K562 (cell line): ENCODE results near the gene HK1. TPM values are rescaled to one million over a fixed set of nuclear protein-coding genes. Genes with fewer than 3 reads are reported as not detected.
A peak's percentile ranks its signal among the peaks of the same experiment; 100 is the strongest.

Experiments
- ARID1B ChIP-seq: fragments of 450-650 bp; IDR thresholded peaks from 2 replicates; pipeline ENCODE4 v1.6.1; 2016; ENCODE audit warnings: antibody characterized with exemption, mild to moderate bottlenecking, inconsistent platforms
- COPS2 ChIP-seq: fragments of 450-650 bp; conservative IDR thresholded peaks from 2 replicates; pipeline ENCODE4 v1.6.1; 2016; ENCODE audit warnings: mild to moderate bottlenecking, moderate library complexity
- E2F3 ChIP-seq: fragments of 250-450 bp; sonication (Bioruptor Pico); IDR thresholded peaks from 2 replicates; pipeline ENCODE4 v1.4.0; 2020; ENCODE audit warnings: mild to moderate bottlenecking
- FUS ChIP-seq: fragments of 200-400 bp; formaldehyde crosslinking; optimal IDR thresholded peaks from 2 replicates; pipeline ENCODE3; 2017; ENCODE audit warnings: low read depth, low read length
- HDGF ChIP-seq: fragments of 450-650 bp; IDR thresholded peaks from 2 replicates; pipeline ENCODE4 v1.6.1; 2016
- KAT7 ChIP-seq: sonication (generic); formaldehyde crosslinking; IDR thresholded peaks from 2 replicates; pipeline ENCODE4 v1.8.0; 2022; ENCODE audit warnings: missing genetic modification reagents, mild to moderate bottlenecking, borderline replicate concordance
- MYC ChIP-seq, 2 experiments: fragments of 250-450 bp in 1 of 2; sonication (Bioruptor Pico) in 1 of 2; IDR thresholded peaks; 2 replicates each; pipeline versions ENCODE4 v1.5.1 to v1.6.1; 2012 to 2021; ENCODE audit warnings: low read depth in 2 of 2, borderline replicate concordance in 1 of 2, improper control_type of control experiment in 1 of 2, low read length in 1 of 2, mild to moderate bottlenecking in 1 of 2, moderate library complexity in 1 of 2
- NCOR1 ChIP-seq: fragments of 450-650 bp; IDR thresholded peaks from 2 replicates; pipeline ENCODE4 v1.6.1; 2016; ENCODE audit warnings: mild to moderate bottlenecking, moderate library complexity
- SIN3B ChIP-seq: fragments of 450-650 bp; IDR thresholded peaks from 2 replicates; pipeline ENCODE4 v1.6.1; 2017; ENCODE audit warnings: low read depth, mild to moderate bottlenecking, moderate library complexity
- TAF7 ChIP-seq: fragments of 450-650 bp; IDR thresholded peaks from 2 replicates; pipeline ENCODE4 v1.6.1; 2016; ENCODE audit warnings: missing genetic modification characterization, missing compliant biosample characterization
- TAL1 ChIP-seq: fragments of 450-650 bp; IDR thresholded peaks from 2 replicates; pipeline ENCODE4 v1.6.1; 2016; ENCODE audit warnings: mild to moderate bottlenecking
- ZC3H8 ChIP-seq: fragments of 450-650 bp; IDR thresholded peaks from 2 replicates; pipeline ENCODE4 v1.6.1; 2017
- ZNF384 ChIP-seq: IDR thresholded peaks from 2 replicates; pipeline ENCODE4 v1.6.1; 2012; ENCODE audit warnings: low read depth, low read length, improper control_type of control experiment
- ZNF589 ChIP-seq: fragments of 200-800 bp; sonication (Bioruptor generic); IDR thresholded peaks from 2 replicates; pipeline ENCODE4 v1.6.1; 2016; ENCODE audit warnings: low read depth, missing genetic modification characterization, missing compliant biosample characterization
- polyA plus RNA-seq, 8 experiments: library from polyadenylated mRNA; depleted of rRNA in 4 of 8; stranded (reverse) in 5 of 8; unstranded in 3 of 8; fragments of >200 nt; fragmentation: Nextera tagmentation in 2 of 8; fragmentation: Illumina TruSeq in 1 of 8; extraction: Ambion mirVana in 2 of 8; extraction: Trizol in 1 of 8; gene quantifications; 2 replicates each; pipeline versions ENCODE4 v1.2.1 to v1.2.3, GENCODE V29; 2011 to 2014; ENCODE audit warnings: inconsistent platforms in 1 of 8, missing spikeins in 1 of 8
- total RNA-seq, 7 experiments: library from RNA; depleted of rRNA in 6 of 7; stranded (reverse); fragments of >200 nt in 6 of 7; fragmentation: Illumina TruSeq in 2 of 7; extraction: Trizol in 2 of 7; gene quantifications; 2 replicates each; pipeline versions ENCODE4 v1.2.1 to v1.2.3, GENCODE V29; 2011 to 2021; ENCODE audit warnings: low replicate concordance in 1 of 7
- TF ChIP-seq, protein P1 (sequence below): fragments of 450-650 bp; IDR thresholded peaks from 2 replicates; pipeline ENCODE4 v1.6.1; 2018; ENCODE audit not compliant: partially characterized antibody
- TF ChIP-seq, protein P2 (sequence below): sonication (generic); formaldehyde crosslinking; IDR thresholded peaks from 2 replicates; pipeline ENCODE4 v1.8.0; 2022; ENCODE audit warnings: missing genetic modification reagents, mild to moderate bottlenecking, moderate library complexity, borderline replicate concordance
- TF ChIP-seq, protein P3 (sequence below): sonication (generic); formaldehyde crosslinking; IDR thresholded peaks from 2 replicates; pipeline ENCODE4 v1.4.0; 2020; ENCODE audit warnings: mild to moderate bottlenecking, missing genetic modification reagents
- TF ChIP-seq, protein P4 (sequence below): sonication (generic); formaldehyde crosslinking; IDR thresholded peaks from 2 replicates; pipeline ENCODE4 v1.8.0; 2022; ENCODE audit warnings: mild to moderate bottlenecking, missing genetic modification reagents
- TF ChIP-seq, protein P5 (sequence below): fragments of 450-650 bp; formaldehyde crosslinking; IDR thresholded peaks from 2 replicates; pipeline ENCODE4 v1.4.0; 2020; ENCODE audit warnings: mild to moderate bottlenecking, moderate library complexity

Gene HK1
- total and polyA plus RNA-seq, 9 of the 15 experiments (the other 6 are each of a cell fraction or from before 2014, with no cell fraction given) = 29.2 to 444 (median 193) TPM

DNA sequence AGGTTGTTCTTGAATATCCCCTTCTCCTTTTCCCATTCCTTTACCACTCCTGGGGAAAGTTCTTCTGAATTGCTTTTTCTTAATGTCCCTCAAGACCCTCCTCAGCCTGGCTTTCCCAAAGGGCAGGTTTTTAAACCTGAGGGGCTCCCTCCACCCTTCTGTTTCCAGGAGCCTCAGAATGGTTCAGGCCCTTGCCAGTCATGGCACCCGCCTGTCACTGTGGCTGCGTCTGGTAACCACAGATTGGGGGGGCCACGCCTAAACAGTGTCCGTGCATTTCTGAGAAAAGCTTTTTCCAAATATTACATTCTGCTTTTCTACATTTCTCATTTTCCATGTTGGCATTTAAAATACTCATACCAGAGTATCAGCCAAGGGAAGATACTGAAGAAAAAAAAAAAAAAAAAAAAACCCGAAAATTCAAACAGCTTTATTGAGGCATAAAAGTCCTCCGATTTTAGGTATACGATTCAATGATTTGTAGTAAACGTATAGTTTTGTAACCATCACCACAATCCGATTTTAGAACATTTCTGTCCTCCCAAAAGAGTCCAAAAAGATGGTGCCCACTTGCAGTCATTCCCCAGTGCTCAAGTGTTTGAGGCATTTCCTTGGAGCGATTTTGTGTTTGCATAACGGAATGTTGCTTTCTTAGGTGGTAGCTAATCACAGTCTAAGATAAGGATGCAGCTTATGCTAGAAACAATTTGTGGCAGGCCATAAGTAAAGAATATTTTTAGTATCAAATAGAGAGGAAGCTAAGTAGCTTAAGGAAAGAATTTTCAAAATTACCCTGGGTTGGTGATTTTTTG is 36.0 kb upstream of the HK1 start (continued):
- TF ChIP-seq NCOR1 = peak; percentile 13; the same call in 1 of the 2 replicates
- TF ChIP-seq TAF7 (tag) = no peak
- no peak for TF ChIP-seq COPS2
- TF ChIP-seq, protein P1, sequence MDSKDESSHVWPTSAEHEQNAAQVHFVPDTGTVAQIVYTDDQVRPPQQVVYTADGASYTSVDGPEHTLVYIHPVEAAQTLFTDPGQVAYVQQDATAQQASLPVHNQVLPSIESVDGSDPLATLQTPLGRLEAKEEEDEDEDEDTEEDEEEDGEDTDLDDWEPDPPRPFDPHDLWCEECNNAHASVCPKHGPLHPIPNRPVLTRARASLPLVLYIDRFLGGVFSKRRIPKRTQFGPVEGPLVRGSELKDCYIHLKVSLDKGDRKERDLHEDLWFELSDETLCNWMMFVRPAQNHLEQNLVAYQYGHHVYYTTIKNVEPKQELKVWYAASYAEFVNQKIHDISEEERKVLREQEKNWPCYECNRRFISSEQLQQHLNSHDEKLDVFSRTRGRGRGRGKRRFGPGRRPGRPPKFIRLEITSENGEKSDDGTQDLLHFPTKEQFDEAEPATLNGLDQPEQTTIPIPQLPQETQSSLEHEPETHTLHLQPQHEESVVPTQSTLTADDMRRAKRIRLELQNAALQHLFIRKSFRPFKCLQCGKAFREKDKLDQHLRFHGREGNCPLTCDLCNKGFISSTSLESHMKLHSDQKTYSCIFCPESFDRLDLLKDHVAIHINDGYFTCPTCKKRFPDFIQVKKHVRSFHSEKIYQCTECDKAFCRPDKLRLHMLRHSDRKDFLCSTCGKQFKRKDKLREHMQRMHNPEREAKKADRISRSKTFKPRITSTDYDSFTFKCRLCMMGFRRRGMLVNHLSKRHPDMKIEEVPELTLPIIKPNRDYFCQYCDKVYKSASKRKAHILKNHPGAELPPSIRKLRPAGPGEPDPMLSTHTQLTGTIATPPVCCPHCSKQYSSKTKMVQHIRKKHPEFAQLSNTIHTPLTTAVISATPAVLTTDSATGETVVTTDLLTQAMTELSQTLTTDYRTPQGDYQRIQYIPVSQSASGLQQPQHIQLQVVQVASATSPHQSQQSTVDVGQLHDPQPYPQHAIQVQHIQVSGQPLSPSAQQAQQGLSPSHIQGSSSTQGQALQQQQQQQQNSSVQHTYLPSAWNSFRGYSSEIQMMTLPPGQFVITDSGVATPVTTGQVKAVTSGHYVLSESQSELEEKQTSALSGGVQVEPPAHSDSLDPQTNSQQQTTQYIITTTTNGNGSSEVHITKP = peak; percentile 68
- TF ChIP-seq MYC (IDR thresholded peaks at IDR 0.05; ENCODE audit: low read depth, low read length) = no peak
- no peak for TF ChIP-seq MYC (CRISPR knock-in tag; IDR thresholded peaks at IDR 0.05; ENCODE audit: borderline replicate concordance, low read depth)
- peak; percentile 67 for TF ChIP-seq ZNF384
- TF ChIP-seq FUS = no peak
- TF ChIP-seq ZC3H8 = no peak
- TF ChIP-seq E2F3 = no peak
- TF ChIP-seq SIN3B = no peak
- TF ChIP-seq TAL1 = peak; percentile 25; the same call in 1 of the 2 replicates
- TF ChIP-seq, protein P2, sequence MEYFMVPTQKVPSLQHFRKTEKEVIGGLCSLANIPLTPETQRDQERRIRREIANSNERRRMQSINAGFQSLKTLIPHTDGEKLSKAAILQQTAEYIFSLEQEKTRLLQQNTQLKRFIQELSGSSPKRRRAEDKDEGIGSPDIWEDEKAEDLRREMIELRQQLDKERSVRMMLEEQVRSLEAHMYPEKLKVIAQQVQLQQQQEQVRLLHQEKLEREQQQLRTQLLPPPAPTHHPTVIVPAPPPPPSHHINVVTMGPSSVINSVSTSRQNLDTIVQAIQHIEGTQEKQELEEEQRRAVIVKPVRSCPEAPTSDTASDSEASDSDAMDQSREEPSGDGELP (CRISPR knock-in tag) = 0 out of 2 replicates have a peak, but pooled peaks have one; percentile 29
- 0 out of 2 replicates have a peak, but pooled peaks have one; percentile 35 for TF ChIP-seq ARID1B
- TF ChIP-seq, protein P3, sequence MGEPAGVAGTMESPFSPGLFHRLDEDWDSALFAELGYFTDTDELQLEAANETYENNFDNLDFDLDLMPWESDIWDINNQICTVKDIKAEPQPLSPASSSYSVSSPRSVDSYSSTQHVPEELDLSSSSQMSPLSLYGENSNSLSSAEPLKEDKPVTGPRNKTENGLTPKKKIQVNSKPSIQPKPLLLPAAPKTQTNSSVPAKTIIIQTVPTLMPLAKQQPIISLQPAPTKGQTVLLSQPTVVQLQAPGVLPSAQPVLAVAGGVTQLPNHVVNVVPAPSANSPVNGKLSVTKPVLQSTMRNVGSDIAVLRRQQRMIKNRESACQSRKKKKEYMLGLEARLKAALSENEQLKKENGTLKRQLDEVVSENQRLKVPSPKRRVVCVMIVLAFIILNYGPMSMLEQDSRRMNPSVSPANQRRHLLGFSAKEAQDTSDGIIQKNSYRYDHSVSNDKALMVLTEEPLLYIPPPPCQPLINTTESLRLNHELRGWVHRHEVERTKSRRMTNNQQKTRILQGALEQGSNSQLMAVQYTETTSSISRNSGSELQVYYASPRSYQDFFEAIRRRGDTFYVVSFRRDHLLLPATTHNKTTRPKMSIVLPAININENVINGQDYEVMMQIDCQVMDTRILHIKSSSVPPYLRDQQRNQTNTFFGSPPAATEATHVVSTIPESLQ (CRISPR knock-in tag) = no peak
- TF ChIP-seq, protein P4, sequence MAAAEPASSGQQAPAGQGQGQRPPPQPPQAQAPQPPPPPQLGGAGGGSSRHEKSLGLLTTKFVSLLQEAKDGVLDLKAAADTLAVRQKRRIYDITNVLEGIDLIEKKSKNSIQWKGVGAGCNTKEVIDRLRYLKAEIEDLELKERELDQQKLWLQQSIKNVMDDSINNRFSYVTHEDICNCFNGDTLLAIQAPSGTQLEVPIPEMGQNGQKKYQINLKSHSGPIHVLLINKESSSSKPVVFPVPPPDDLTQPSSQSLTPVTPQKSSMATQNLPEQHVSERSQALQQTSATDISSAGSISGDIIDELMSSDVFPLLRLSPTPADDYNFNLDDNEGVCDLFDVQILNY (CRISPR knock-in tag) = no peak
- TF ChIP-seq HDGF = no peak
- TF ChIP-seq ZNF589 (CRISPR knock-in tag) = no peak
- TF ChIP-seq, protein P5, sequence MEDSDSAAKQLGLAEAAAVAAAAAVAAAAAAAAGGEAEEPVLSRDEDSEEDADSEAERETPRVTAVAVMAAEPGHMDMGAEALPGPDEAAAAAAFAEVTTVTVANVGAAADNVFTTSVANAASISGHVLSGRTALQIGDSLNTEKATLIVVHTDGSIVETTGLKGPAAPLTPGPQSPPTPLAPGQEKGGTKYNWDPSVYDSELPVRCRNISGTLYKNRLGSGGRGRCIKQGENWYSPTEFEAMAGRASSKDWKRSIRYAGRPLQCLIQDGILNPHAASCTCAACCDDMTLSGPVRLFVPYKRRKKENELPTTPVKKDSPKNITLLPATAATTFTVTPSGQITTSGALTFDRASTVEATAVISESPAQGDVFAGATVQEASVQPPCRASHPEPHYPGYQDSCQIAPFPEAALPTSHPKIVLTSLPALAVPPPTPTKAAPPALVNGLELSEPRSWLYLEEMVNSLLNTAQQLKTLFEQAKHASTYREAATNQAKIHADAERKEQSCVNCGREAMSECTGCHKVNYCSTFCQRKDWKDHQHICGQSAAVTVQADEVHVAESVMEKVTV (CRISPR knock-in tag) = no peak
- TF ChIP-seq KAT7 (CRISPR knock-in tag) = no peak
